PC-3 (cell line): ENCODE data around the gene NCL. TPM values are rescaled to one million over a fixed set of nuclear protein-coding genes. Genes with fewer than 3 reads are reported as not detected.

Experiments
- ATAC-seq: fragments of 200-7000 bp; cut with Tn5 transposase; 2 replicates; pipeline ENCODE4 v1.9.1; 2020; ENCODE audit warnings: mild to moderate bottlenecking, moderate library complexity
- BruUV-seq: library from RNA; stranded (reverse); fragments of 400-500 nt; replicated peaks from 2 replicates; lab custom pipeline; 2021; lab: Mats Ljungman, UMichigan
- CTCF ChIA-PET: fragments of 300-600 bp; sonication (Branson Sonifier 250); formaldehyde crosslinking; loops from one replicate; lab custom pipeline; 2022; ENCODE audit warnings: antibody characterized with exemption; lab: Charles Lee
- POLR2A ChIA-PET: fragments of 300-600 bp; sonication (Branson Sonifier 250); formaldehyde crosslinking; loops from one replicate; lab custom pipeline; 2022; ENCODE audit warnings: antibody characterized with exemption; ENCODE audit not compliant: unreplicated experiment; lab: Charles Lee
- DNase-seq: peaks from one replicate; pipeline ENCODE4 v3.0.0-alpha.2; 2015
- H2AFZ ChIP-seq: fragments of 300-600 bp; sonication (generic); 2 replicates; pipeline ENCODE4 v1.6.0; 2016; ENCODE audit warnings: antibody characterized with exemption, low read length
- H3F3A ChIP-seq: fragments of 300-600 bp; sonication (generic); one replicate; pipeline ENCODE4 v1.6.0; 2017; ENCODE audit warnings: antibody characterized with exemption, low read length, control low read depth, mild to moderate bottlenecking; ENCODE audit not compliant: unreplicated experiment
- H3K27ac ChIP-seq: fragments of 300-600 bp; sonication (generic); 2 replicates; pipeline ENCODE4 v1.5.1; 2016; ENCODE audit warnings: mild to moderate bottlenecking, low read length
- H3K27me3 ChIP-seq: fragments of 300-600 bp; sonication (generic); 2 replicates; pipeline ENCODE4 v1.6.1; 2016; ENCODE audit warnings: low read length, mixed read lengths
- H3K36me3 ChIP-seq: fragments of 300-600 bp; sonication (generic); 2 replicates; pipeline ENCODE4 v1.6.1; 2016; ENCODE audit warnings: low read depth, mixed run types, low read length, mixed read lengths
- H3K4me1 ChIP-seq: fragments of 300-600 bp; sonication (generic); 2 replicates; pipeline ENCODE4 v1.5.1; 2016; ENCODE audit warnings: low read length; ENCODE audit not compliant: insufficient read depth
- H3K4me2 ChIP-seq: fragments of 300-600 bp; sonication (generic); 2 replicates; pipeline ENCODE4 v1.6.0; 2016; ENCODE audit warnings: low read length
- H3K4me3 ChIP-seq: fragments of 300-600 bp; sonication (generic); 2 replicates; pipeline ENCODE4 v1.5.1; 2016; ENCODE audit warnings: mild to moderate bottlenecking, low read length, mixed read lengths
- H3K79me2 ChIP-seq: fragments of 300-600 bp; sonication (generic); 2 replicates; pipeline ENCODE4 v1.6.1; 2017; ENCODE audit warnings: low read length, mixed read lengths
- H3K9ac ChIP-seq: fragments of 300-600 bp; sonication (generic); 2 replicates; pipeline ENCODE4 v1.6.0; 2016; ENCODE audit warnings: mild to moderate bottlenecking, low read length
- H3K9me2 ChIP-seq: fragments of 300-600 bp; sonication (generic); replicated peaks from 2 replicates; pipeline ENCODE4 v1.6.1; 2016; ENCODE audit warnings: mixed run types, low read length, mixed read lengths
- H3K9me3 ChIP-seq: fragments of 300-600 bp; sonication (generic); 2 replicates; pipeline ENCODE4 v1.6.1; 2016; ENCODE audit warnings: low read length, mixed read lengths
- H4K20me1 ChIP-seq: fragments of 300-600 bp; sonication (generic); 2 replicates; pipeline ENCODE4 v1.6.1; 2016; ENCODE audit warnings: low read length, mixed read lengths
- EZH2 ChIP-seq: fragments of 300-600 bp; sonication (generic); IDR thresholded peaks from one replicate; pipeline ENCODE4 v1.6.1; 2017; ENCODE audit warnings: antibody characterized with exemption, mild to moderate bottlenecking, low read length; ENCODE audit not compliant: unreplicated experiment
- EZH2phosphoT487 ChIP-seq: fragments of 300-600 bp; sonication (generic); IDR thresholded peaks from 2 replicates; pipeline ENCODE4 v1.6.1; 2018; ENCODE audit warnings: mild to moderate bottlenecking, antibody characterized with exemption, low read length, borderline replicate concordance
- intact Hi-C: fragments of 100-400 bp; cut with micrococcal nuclease; formaldehyde crosslinking; loops from 2 replicates; pipeline ENCODE4 v1.9.0; 2023
- total RNA-seq: library from RNA; depleted of rRNA; stranded (reverse); fragments of >200 nt; gene quantifications from 2 replicates; pipeline ENCODE4 v1.2.3, GENCODE V29; 2014
- TF ChIP-seq, protein P1 (sequence below): fragments of 300-600 bp; sonication (generic); conservative IDR thresholded peaks from 2 replicates; pipeline ENCODE4 v1.5.1; 2017; ENCODE audit warnings: antibody characterized with exemption, low read depth, mild to moderate bottlenecking, low read length

Gene NCL
- total RNA-seq, 1 experiment from 2014 or later: 430 TPM

DNA sequence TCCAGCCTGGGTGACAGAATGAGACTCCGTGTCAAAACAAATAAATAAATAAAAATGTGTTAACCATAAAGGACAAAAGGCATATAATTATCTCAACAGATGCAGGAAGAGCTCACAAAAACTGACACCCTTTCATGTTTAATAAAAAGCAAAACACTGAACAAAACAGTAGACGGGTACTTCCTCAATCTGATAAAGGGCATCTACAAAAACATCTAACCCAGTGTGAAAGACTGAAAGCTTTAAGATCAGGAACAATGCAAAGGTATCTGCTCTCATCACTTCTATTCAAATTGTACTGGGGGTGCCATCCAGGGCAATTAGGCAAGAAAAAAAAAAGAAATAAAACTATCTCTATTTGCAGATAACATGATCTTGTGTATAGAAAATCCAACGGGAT is 11.7 kb upstream of the NCL start:
- no TSS peak for BruUV-seq
- ATAC-seq: no peak
- Histone ChIP-seq H4K20me1 (no peaks in the 10 kb centered on the region), H3K27me3 (no peaks in the 10 kb centered on the region), H3K27ac (no peak overlapping the region), H3K4me1 (no peaks in the 10 kb centered on the region), H3K36me3 (no peaks in the 10 kb centered on the region), H3F3A (no peaks in the 10 kb centered on the region), H3K9ac (no peak overlapping the region), H3K4me3 (no peak overlapping the region), H3K4me2 (no peak overlapping the region), H3K79me2 (no peaks in the 10 kb centered on the region), H3K9me2 (no peaks in the 10 kb centered on the region), H2AFZ (no peak overlapping the region), H3K9me3 (no peaks in the 10 kb centered on the region)
- DNase-seq: no peak
- intact Hi-C loops: no loop called here
- CTCF ChIA-PET: no interaction called here
- POLR2A ChIA-PET: interaction anchor here (0.6 to 0.9 kb wide), 3 partner anchors 11 to 584 kb away, joined by 3 to 8 read pairs (median 3); partner anchors contain the start of gene NCL
- no peak for TF ChIP-seq EZH2
- TF ChIP-seq, protein P1, sequence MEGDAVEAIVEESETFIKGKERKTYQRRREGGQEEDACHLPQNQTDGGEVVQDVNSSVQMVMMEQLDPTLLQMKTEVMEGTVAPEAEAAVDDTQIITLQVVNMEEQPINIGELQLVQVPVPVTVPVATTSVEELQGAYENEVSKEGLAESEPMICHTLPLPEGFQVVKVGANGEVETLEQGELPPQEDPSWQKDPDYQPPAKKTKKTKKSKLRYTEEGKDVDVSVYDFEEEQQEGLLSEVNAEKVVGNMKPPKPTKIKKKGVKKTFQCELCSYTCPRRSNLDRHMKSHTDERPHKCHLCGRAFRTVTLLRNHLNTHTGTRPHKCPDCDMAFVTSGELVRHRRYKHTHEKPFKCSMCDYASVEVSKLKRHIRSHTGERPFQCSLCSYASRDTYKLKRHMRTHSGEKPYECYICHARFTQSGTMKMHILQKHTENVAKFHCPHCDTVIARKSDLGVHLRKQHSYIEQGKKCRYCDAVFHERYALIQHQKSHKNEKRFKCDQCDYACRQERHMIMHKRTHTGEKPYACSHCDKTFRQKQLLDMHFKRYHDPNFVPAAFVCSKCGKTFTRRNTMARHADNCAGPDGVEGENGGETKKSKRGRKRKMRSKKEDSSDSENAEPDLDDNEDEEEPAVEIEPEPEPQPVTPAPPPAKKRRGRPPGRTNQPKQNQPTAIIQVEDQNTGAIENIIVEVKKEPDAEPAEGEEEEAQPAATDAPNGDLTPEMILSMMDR: no peak
- no peak for TF ChIP-seq EZH2phosphoT487

DNA sequence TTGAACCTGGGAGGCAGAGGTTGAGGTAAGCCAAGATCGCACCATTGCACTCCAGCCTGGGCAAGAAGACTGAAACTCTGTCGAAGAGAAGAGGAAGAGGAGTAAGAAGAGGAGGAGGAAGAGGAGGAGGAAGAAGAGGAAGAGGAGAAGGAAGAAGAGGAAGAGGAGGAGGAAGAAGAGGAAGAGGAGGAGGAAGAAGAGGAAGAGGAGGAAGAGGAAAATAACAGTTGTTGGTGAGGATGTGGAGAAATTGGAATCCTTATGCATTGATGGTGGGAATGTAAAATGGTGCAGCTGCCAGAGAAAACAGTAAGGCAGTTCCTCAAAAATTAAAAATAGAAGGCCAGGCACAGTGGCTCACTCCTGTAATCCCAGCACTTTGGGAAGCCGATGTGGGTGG is 8.5 kb upstream of the NCL start:
- no peak for DNase-seq
- H3K36me3 ChIP-seq: no peaks in the 10 kb centered on the region
- H3K4me3 ChIP-seq: no peak overlapping the region
- TF ChIP-seq EZH2phosphoT487 (no peak), EZH2 (no peak)
- TF ChIP-seq, protein P1: no peak
- no peaks in the 10 kb centered on the region for H3K9me3 ChIP-seq
- POLR2A ChIA-PET: no interaction called here
- H2AFZ ChIP-seq: no peak overlapping the region
- no peaks in the 10 kb centered on the region for H4K20me1 ChIP-seq
- H3K27me3 ChIP-seq: no peaks in the 10 kb centered on the region
- CTCF ChIA-PET: no interaction called here
- H3K9me2 ChIP-seq: no peaks in the 10 kb centered on the region
- intact Hi-C loops: no loop called here
- no peaks in the 10 kb centered on the region for H3K79me2 ChIP-seq
- no peak overlapping the region for H3K4me2 ChIP-seq
- H3K27ac ChIP-seq: no peak overlapping the region
- H3K9ac ChIP-seq: no peak overlapping the region
- H3K4me1 ChIP-seq: no peaks in the 10 kb centered on the region
- BruUV-seq: no TSS peak
- no peaks in the 10 kb centered on the region for H3F3A ChIP-seq
- ATAC-seq: no peak

- no peaks in the 10 kb centered on the region for H3K9me2 ChIP-seq
- no peak for DNase-seq
- intact Hi-C loops: no loop called here
- TF ChIP-seq EZH2phosphoT487: no peak
- TF ChIP-seq, protein P1: no peak
- no peak for TF ChIP-seq EZH2
- no peak overlapping the region for H3K27ac ChIP-seq
- no peaks in the 10 kb centered on the region for H3K36me3 ChIP-seq
- H3K79me2 ChIP-seq: peaks cover 3% of the 10 kb centered on the region
- no peak overlapping the region for H3K4me2 ChIP-seq
- no peak for ATAC-seq
- POLR2A ChIA-PET: no interaction called here
- BruUV-seq: no TSS peak
- H2AFZ ChIP-seq: no peak overlapping the region
- H3K9ac ChIP-seq: no peak overlapping the region
- no peaks in the 10 kb centered on the region for H3K27me3 ChIP-seq
- H3K4me3 ChIP-seq: no peak overlapping the region
- no peaks in the 10 kb centered on the region for H3K9me3 ChIP-seq
- CTCF ChIA-PET: no interaction called here
- H3F3A ChIP-seq: no peaks in the 10 kb centered on the region
- H3K4me1 ChIP-seq: peaks cover 3% of the 10 kb centered on the region; the same call in 1 of the 2 replicates
- no peaks in the 10 kb centered on the region for H4K20me1 ChIP-seq
Observed at GRCh38 chr2:231470246-231470900, 6.1 kb upstream of the NCL start.
